ENCODE data around the gene ERICH4.
A peak's percentile ranks its signal among the peaks of the same experiment; 100 is the strongest.
"Not testable (repeated sequence)": the region's sequence is repeated elsewhere in the genome, so short reads cannot be mapped to it uniquely, and the experiment has no call there.

Gene ERICH4

DNA sequence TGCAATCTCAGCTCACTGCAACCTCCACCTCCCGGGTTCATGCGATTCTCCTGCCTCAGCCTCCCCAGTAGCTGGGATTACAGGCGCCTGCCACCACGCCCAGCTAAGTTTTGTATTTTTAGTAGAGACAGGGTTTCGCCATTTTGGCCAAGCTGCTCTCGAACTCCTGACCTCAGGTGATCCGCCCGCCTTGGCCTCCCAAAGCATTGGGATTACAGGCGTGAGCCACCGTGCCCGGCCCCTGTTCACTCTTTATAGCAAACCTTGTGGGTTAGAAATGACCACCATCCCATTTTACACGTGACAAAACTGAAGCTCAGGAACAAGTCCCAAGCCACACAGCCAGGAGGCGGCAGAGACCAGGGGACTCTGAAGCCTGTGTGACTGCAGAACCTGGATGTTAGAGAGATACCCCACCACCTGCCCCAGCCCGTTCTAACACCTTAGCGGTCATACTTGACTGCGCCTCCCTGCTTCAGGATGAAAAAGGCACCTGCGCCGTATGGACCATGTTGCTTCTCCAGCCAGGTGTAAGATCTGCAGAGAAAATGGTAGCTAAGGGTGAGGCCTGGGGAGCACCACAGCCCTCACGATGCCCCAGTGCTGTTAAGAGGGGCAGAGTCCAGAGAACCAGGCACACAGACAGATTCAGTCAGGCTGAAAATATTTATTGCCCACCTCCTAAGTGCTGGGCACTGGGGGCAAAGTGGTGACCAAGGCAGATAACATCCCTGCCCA is 6.9 kb upstream of the ERICH4 start:
- no peak for DNase-seq

DNA sequence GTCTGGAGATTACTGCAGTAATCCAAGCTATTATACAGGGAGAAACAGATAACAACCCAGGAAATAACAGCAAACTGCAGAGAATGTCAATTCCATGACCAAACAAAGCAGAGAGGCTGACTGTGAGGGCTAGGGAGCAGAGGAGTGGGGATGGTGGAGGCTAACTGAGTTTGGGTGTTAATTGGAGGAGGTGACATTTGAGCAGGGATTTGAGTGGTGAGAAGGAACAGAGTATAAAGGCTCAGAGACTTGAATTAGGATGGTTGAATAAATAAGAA is 6.3 kb upstream of the ERICH4 start:
- DNase-seq = no peak

DNA sequence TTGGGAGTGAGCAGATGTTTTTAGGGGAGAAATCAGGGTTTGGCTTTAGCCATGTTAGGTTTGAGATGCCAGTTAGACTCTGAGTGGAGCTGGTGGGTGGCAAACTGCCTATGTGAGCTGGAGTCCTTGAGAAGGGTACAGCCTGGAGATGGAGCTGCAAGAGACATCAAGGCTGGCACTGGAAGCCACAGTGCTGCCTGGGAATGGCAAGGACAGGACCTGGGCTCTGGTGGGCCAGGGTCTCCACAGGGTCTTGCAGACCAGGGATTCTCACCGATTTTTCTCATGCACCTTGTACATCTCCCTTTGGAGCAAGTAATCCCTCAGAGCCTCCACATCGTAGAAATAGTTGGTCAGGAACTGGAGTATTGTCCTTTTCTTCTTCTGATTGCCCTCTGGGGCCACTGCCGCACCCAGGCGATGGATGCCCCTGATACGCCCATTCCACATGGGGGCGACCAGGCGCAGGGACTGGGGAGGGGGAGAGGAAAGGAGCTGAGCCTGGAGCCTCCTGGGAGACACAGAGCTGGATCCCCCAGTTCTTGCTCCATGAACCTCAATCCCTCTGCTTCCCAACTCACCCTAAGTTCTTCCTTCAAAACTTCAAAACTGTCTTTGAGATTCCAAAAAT is 4.9 kb upstream of the ERICH4 start:
- no peak for DNase-seq

DNA sequence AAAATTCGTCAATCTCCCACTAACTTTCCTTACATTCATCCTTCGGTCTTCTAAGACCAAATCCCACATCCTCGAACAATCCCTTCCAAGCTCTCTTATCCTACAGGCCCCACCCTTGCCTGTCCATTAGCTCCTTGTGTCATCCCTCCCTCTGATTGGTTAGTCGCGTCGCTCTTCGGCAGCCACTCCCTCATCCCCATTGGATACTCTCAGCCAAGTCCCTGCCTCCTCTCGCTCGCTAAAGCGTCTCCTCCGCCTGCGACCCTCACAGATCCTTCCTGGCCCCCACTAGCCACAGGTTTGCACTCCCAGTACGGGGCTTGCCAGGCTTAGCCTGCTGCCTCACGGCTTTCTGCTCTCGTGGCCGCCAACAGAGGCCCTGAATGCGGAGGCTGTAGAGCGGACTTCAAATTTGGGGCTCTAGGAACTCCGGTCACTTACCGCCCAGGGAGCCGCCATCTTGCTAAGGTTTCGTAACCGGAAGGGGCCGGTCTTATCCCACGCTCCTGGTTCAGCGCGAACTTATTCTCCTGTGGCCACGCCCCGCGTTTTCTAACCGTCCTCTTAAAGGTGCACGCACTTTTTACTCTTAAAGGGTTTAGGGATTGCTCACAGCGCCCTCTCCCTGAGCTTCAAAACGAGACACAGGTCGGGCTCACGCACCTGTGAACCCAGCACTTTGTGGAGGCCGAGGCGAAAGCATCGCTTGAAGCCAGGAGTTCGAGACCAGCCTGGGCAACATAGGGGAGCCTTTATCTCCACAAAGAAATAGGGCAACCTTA is 3.3 kb upstream of the ERICH4 start, which contains the start of gene DMAC2:
Gene DMAC2, minus strand, starts transcription at position 472 of the 782 bp plus-strand sequence. Its CDS starts 13 bp downstream, at position 459.
- peak; percentile 97 for DNase-seq

DNA sequence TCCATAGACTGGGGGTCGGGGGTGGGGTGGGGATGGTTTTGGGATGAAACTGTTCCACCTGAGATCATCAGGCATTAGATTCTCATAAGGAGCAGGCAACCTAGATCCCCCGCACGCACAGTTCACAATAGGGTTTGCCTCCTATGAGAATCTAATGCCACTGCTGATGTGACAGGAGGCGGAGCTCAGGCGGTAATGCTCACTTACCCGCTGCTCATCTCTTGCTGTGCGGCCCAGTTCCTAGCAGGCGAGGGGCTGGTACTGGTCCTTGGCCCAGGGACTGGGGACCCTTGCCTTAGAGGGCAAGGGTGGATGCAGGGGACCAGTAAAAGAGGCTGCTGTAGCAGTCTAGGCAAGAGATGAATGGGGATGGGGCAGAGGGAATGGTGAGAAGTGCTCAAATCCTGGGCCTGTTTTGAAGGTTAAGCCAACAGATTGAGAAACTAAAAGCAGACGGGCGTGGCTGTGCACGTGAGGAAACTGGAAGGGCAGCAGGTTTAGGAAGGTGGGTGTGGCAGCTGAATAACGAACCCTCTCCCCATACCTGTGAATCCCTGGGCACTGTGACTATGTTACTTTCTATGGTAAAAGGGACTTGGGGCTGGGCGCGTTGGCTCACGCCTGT is 1.5 kb upstream of the ERICH4 start:
- DNase-seq = no peak

DNA sequence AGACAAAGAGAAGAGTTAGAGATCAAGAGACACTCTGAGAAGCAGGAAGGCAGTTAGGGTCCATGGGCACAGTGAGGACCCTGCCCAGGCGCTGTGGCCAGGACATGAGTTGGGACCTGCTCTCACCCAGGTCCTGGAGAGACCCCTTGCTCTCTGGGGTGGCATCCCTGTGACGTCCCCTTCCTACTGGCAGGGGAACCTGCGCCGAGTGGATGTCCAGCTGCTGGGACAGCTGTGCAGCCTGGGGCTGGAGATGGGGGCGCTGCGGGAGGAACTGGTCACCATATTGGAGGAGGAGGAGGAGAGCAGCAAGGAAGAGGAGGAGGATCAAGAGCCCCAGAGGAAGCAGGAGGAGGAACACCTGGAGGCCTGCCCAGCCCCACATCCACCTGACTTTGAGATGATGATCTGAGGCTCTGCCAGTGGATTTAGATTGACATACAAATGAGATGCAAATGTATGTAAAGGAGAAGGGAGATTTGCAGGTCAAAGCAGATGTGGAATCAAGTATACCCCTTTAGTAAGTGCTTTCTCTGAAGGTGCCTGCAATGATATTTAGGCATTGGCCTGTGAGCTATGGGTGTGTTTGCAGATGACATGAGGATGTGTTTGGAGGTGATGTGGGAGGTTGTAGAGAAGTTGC is 978 bp downstream of the ERICH4 start:
- no peak for DNase-seq

DNA sequence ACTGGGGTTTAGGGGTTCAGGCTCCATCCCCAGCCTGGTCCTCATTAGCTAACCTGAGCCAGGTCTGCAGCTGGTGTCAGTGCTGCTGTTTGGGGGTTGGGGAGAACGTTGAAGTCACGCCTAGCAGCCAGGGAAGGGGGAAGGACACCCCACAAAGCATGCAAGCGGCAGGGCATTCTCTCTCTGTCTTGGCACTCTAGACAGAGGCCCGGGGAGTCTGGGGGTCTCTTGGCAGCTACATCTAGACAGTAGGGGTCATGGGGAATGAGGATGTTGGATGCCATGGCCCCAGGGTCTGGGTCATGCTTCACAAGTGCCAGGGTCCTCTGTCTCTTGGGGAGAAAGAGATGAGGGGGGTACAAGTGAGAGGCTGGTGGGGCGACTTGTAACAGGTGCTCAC is 2.6 kb downstream of the ERICH4 start:
- no peak for DNase-seq

DNA sequence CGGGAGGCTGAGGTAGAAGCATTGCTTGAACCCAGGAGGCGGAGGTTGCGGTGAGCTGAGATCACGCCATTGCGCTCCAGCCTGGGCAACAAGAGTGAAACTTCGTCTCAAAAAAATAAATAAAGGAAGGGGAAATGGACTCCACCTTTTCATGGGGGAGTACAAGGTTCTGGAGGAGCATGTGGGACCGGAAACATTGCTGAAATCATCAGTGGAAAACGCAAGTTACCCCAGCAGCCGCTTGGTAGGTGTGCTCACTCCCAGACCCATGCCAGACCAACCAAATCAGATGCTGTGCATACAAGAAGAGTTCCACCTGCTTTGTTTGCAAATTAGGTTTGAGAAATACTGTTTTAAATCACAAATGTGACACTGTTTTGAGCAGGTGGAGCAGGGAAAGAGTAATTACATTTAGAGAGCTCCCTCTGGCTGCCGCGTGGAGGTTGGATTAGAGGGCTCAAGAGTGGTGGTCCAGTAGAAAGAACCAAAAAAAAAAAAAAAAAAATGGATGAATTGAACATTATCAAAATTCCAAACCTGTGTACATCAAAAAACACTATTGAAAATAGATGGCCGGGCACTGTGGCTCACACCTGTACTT is 4.9 kb downstream of the ERICH4 start:
- no peak for DNase-seq

DNA sequence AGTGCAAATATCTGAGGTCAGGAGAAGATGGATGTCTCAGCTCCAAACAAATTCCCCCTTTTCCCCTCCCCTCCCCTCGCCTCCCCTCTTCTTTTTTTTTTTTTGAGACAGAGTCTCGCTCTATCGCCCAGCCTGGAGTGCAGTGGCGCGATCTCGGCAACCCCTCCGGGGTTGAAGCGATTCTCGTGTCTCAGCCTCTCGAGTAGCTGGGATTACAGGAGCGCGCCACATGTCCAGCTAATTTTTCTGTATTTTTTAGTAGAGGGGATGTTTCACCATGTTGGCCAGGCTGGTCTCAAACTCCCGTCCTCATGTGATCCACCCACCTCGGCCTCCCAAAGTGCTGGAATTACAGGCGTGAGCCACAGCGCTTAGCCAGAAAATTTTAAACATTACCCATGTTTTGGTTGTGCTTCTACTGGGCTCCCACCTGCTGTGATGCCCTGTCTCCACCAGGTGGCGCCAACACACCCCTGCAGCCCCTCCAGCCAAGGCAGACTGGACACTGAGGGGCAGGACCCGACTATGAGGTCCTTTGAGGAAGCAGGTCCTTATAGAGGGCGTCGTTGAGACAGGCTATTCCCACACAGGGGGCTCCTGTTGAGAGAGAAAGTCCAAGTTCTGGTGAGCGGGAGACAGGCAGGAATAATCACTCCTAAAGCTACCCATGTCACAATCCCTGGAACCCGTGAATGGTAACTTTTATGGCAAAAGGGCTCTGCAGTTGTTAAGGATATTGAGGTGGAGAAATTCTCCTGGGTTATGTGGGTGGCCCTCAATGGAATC is 6.3 kb downstream of the ERICH4 start:
- peak; percentile 80 for DNase-seq

DNA sequence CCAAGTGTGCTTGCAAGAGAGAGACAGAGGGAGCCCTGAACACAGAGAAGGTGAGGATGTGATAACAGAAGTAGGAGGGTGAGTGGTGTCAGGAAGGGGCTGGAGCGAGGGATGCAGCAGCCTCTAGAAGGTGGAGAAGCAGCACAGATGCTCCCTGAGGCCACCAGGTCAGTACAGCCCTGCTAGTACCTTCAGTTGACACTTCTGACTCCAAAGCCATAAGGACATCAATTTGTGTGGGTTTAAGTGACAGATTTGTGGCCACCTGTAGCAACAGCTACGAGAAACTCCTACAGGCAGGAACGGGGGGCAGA is 6.9 kb downstream of the ERICH4 start:
- DNase-seq = no peak

DNA sequence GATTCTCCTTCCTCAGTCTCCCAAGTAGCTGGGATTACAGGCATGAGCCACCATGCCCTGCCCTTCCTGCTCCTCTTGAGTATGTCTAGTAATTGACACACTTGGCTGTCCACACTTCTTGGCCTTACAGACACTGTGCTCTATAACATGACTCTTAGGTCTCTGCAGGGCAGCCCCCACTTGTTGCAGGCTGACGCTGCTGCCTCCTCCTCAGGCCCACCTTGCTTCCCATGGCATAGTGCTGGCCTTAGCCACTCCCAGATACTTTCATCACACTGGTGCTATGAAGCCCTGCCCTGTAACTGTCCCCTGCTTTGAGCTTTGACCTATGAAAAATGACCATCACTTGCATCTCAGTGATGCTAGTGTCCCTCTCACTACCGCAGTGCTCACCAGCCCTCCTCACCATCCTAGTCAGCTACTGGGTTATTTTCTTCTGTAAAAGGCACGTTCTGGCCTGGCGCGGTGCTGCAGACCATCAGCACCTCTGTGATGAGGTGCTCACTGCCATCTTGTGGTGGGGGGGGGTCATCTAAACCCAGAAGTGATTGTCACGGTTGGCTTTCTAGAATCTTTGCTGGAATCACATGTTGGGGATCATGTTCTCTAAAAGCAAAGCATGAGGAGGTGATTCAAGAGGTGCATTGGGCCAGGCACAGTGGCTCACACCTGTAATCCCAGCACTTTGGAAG is 9.8 kb downstream of the ERICH4 start:
- DNase-seq = no peak

DNA sequence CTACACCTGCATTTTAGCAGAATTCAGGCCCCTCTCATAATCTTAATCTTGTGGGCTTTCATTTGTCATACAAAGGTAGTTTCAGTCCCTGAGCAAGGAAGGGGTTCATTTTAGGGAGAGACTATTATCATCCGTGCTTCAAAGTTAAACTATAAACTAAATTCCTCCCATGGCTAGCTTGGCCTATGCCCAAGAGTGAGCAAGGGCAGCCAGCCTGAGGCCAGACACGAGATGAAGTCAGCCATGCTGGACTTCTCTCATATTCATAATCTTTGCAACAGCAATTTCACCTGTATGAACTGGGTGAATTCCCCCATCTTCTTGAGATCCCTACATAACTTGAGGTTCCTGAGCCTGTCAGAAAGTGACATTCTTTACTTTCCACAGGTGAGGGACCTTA is 13.0 kb downstream of the ERICH4 start:
- no peak for DNase-seq

DNA sequence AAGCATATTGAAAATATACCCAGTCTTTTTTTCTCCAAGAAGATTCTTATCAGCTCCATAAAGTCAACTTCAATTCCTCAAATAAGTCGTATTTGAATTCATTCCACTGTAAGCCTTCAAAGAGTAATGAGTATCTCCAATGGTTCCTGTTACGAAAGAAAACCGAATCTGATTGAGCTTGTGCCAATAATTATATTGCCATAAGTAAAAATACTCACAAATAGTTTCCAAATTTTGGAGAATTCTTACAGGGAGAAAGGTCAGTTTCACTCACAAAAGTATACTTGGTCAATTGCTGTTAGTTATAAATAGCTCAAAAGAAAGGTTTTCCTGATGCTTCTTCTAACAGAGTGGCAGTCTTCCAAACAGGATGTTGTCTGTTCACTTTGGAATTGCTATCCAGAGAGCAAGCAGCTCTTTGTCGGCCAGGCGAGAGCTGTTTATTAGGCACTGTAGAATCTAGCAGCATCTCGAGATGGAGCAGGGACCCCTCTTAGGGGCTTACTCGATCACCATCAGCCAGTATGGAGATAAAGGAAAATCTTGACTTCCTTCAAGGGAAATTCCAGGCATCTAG is 13.5 kb downstream of the ERICH4 start:
- no peak for DNase-seq

DNA sequence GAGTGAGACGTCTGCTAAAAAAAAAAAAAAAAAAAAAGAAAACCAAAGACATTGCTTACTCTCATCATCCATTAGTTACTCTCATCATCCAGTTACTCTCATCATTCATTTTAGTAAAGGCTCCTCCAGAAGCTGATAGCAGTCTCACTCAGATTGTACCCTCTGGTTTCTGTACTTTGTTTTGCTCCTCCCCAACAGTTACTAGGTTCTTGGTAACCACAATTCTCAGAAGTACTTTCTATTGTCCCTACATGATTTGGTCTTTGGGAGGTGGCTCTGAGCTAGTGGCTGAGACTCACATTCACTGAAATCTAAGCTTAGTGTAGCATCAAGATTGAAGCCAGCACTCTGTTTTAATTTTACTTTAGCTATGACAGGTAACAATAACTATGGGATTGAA is 14.3 kb downstream of the ERICH4 start:
- DNase-seq = no peak

DNA sequence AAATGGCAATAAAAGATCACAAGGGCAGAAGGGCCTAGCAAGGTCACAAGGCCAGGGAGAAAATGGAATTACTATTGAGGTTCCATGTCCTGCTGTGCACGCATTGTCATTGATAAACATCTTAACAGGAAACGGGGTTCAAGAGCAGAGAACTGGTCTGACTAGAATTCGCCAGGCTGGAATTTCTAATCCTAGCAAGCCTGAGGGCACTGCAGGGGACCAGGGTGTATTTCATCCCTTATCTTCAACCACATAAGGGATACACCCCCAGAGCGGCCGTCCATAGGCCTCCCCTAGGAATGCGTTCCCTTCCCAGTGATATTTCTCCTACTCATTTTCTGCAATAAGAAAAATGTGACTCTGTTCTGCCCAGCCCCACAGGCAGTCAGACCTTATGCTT is 19.5 kb downstream of the ERICH4 start:
- no peak for DNase-seq

DNA sequence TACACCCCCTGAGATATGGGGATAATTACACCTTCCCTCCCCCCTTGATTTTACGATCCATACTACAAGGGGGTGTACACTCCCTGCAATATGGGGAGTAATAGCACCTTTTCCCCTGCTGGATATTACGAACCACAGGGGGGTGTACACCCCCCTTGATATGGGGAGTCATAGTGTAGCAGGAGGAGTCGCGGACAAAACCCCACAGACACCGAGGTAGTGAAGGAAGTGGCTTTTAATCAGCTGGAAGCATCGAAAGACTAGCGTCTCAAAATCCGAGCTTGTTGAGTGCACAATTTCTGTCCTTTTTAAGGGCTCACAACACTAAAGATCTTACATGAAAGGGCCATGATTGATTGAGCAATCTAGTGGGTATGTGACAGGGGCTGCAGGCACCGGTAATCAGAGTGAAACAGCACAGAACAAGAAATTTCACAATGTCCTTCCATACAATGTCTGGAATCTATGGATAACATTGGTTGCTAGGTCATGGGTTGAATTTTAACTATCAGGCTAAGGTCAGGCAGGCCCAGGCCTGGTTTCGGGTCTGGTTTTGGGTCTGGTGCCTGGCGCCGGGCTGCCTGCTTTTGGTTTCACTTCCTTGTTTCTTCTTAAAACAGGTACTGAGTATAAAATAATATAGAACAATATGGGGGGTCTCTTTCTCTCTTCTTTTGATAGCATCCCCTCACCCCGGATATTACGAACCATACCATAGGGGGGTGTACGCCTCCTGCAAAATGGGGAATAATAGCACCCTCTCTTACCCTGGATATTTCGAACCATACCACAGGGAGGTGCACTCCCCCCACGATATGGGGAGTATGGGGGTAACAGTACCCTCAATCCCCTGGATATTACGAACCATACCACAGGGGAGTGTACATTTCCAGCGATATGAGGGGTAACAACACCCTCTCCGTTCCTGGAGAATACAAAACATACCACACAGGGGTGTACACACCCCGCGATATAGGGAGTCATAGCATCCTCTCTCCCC is 20.6 kb downstream of the ERICH4 start:
- DNase-seq = not testable (repeated sequence)

DNA sequence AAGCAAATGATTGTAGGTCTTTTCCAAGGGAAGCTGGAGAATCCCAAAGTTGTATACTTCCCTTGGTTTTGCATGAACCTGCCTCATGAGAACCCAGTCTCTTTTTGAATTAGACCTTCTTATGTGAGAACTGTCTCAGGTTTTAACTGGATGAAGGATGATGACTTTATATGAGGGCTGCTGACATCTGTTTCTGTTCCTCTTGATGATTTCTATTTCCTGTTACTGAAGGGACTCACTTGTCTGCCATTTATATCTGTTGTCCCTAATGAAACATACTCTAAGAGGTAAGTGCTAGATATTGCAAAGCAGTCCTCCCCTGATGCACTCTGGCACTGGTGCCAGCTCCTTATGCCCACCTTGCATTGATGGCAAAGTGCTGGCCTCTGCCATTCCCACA is 33.6 kb downstream of the ERICH4 start:
- no peak for DNase-seq

DNA sequence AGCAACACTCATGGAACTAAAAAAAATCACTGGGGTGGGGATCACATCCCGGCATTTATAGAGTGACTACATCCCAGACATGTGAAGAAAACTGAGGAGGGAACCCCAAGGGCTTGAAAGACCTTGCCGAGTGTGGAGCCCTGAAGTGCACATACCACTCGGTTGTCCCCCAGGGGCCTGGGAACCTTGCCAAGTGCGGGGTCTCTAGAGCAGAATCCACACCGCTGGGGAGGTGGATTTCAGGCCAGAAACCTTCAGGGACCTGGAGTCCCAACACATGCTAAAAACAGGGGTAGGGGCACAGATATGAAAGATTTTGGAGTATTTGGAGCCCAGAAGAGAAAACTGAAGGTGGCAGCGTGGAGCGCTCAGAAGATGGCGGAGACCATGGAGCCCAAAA is 35.2 kb downstream of the ERICH4 start:
- DNase-seq = no peak

DNA sequence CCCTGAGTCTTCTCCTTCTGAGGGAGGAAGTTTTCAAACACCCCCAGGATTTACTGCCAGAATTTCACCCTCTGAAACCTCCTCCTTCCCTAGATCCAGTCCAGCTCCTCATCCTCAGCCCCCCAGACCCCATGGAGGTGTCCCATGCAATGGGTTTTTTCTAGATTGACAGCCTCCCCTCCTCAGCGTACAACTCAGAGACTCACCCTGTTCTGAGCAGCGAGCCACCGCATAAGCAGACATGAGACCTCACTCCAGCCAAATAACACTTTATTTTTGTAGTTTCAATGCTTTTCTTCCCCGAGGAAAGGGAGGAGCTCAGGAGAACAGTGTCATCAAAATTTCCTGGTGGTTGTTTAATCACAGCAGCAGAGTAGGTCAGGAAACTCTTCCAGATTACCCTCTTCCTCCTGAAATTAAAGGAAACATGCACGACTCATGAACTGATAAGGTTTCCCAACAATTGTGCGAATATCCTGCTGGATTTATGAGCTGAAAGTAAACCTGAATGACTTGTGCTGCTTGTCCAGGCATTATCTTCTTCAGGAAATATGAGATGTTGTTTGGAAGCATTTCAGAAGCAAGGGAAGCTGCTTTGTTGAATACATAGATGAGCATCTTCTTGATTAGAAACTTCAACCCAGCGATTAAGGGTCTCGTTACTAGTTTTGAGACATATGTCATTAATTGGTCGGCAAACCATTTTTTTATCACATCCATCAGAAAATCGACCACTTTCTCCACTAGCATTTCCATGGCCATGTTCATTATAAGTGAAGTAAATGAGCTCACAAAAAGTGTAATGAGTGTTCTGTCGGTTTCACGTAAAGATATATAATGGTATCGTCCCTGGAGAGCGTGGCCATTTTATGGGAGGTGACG is 36.2 kb downstream of the ERICH4 start:
- DNase-seq = no peak

Data from CD4-positive, alpha-beta T cell treated with Interleukin-17A for 4 hours (primary cell).